ENCODE measurements around the gene HSF2BP.

GRCh38 chr21:43635436-43635835 is 23.9 kb downstream of the HSF2BP start:
- TF ChIP-seq CTCF (IDR thresholded peaks at IDR 0.05): no peak
- TF ChIP-seq EP300 (IDR thresholded peaks at IDR 0.05): no peak
- TF ChIP-seq POLR2A (IDR thresholded peaks at IDR 0.05): no peak

Data from stomach (tissue), 4 donors.